HCT116 (cell line): ENCODE data around the gene STRBP. TPM values are rescaled to one million over a fixed set of nuclear protein-coding genes. Genes with fewer than 3 reads are reported as not detected.

Experiments
- ATAC-seq: fragments of 200-7000 bp; cut with Tn5 transposase; 2 replicates; pipeline ENCODE4 v1.9.1; 2020; ENCODE audit warnings: mild to moderate bottlenecking, moderate library complexity
- BruUV-seq: library from RNA; stranded (reverse); fragments of 400-500 nt; replicated peaks from 2 replicates; lab custom pipeline; 2021; lab: Mats Ljungman, UMichigan
- CTCF ChIA-PET: fragments of 300-600 bp; sonication (Branson Sonifier 250); formaldehyde crosslinking; loops from one replicate; lab custom pipeline; 2021; ENCODE audit warnings: antibody characterized with exemption; lab: Charles Lee
- POLR2A ChIA-PET: fragments of 300-600, 350-600 bp; sonication (Branson Sonifier 250); formaldehyde crosslinking; loops from one replicate; lab custom pipeline; 2021; ENCODE audit warnings: antibody characterized with exemption; lab: Charles Lee
- RAD21 ChIA-PET, 2 experiments: fragments of 300-600 bp; sonication (Branson Sonifier 250); formaldehyde crosslinking; loops; one replicate each; lab custom pipeline; 2023; ENCODE audit warnings: low total read pairs in 2 of 2; ENCODE audit not compliant: uncharacterized antibody in 2 of 2, unreplicated experiment in 2 of 2, low non-redundant PET in 1 of 2; lab: Charles Lee
- DNase-seq: peaks from one replicate; pipeline ENCODE4 v3.0.0-alpha.2; 2010; ENCODE audit warnings: low read depth, low spot score
- H2AFZ ChIP-seq: fragments of 200-600 bp; shearing (Covaris generic), sonication (generic); 2 replicates; pipeline ENCODE4 v1.6.1; 2017; ENCODE audit warnings: low read depth, mixed run types, mixed read lengths, antibody characterized with exemption, low read length; ENCODE audit not compliant: poor library complexity, severe bottlenecking
- H3K27ac ChIP-seq: 2 replicates; pipeline ENCODE4 v1.5.1; 2012; ENCODE audit warnings: low read depth, low read length
- H3K27me3 ChIP-seq: fragments of 200-600 bp; sonication (generic); 2 replicates; pipeline ENCODE4 v1.6.1; 2016; ENCODE audit warnings: mixed run types, low read length, mixed read lengths; ENCODE audit not compliant: insufficient read depth
- H3K36me3 ChIP-seq, 2 experiments: fragments of 200-500 bp in 1 of 2; fragments of 200-600 bp in 1 of 2; sonication (Bioruptor generic) in 1 of 2; sonication (generic) in 1 of 2; 2 replicates each; pipeline versions ENCODE4 v1.5.1 to v1.6.1; 2014 to 2016; ENCODE audit warnings: low read length in 2 of 2, inconsistent platforms in 1 of 2, mixed read lengths in 1 of 2, mixed run types in 1 of 2; ENCODE audit not compliant: insufficient read depth in 2 of 2, control insufficient read depth in 1 of 2
- H3K4me1 ChIP-seq, 2 experiments: fragments of 200-600 bp in 1 of 2; sonication (generic) in 1 of 2; 2 replicates each; pipeline versions ENCODE4 v1.5.1 to v1.6.1; 2012 to 2017; ENCODE audit warnings: low read length in 2 of 2, inconsistent platforms in 1 of 2, mild to moderate bottlenecking in 1 of 2, mixed read lengths in 1 of 2, mixed run types in 1 of 2, moderate library complexity in 1 of 2; ENCODE audit not compliant: insufficient read depth in 2 of 2, control insufficient read depth in 1 of 2
- H3K4me2 ChIP-seq: fragments of 200-600 bp; sonication (generic); 2 replicates; pipeline ENCODE4 v1.6.1; 2017; ENCODE audit warnings: mixed run types, low read length, mixed read lengths
- H3K4me3 ChIP-seq, 2 experiments: fragments of 200-600 bp in 1 of 2; sonication (generic) in 1 of 2; replicated peaks in 1 of 2; 2 replicates each; pipeline ENCODE4 v1.5.1; 2011 to 2016; ENCODE audit warnings: low read length in 2 of 2, control low read depth in 1 of 2, low read depth in 1 of 2, mild to moderate bottlenecking in 1 of 2, mixed read lengths in 1 of 2, mixed run types in 1 of 2
- H3K79me2 ChIP-seq: fragments of 200-600 bp; sonication (generic); 2 replicates; pipeline ENCODE4 v1.6.1; 2017; ENCODE audit warnings: mild to moderate bottlenecking, mixed run types, low read length, moderate library complexity, mixed read lengths; ENCODE audit not compliant: insufficient read depth
- H3K9ac ChIP-seq: fragments of 200-600 bp; sonication (generic); 2 replicates; pipeline ENCODE4 v1.6.1; 2016; ENCODE audit warnings: low read length, mixed read lengths
- H3K9me2 ChIP-seq: fragments of 200-600 bp; sonication (generic), shearing (Covaris generic); 2 replicates; pipeline ENCODE4 v1.6.1; 2017; ENCODE audit warnings: mixed run types, mild to moderate bottlenecking, moderate library complexity; ENCODE audit not compliant: insufficient read depth
- H3K9me3 ChIP-seq, 2 experiments: fragments of 200-500 bp in 1 of 2; fragments of 200-600 bp in 1 of 2; sonication (Bioruptor generic) in 1 of 2; sonication (generic) in 1 of 2; 2 replicates each; pipeline ENCODE4 v1.6.1; 2014 to 2017; ENCODE audit warnings: low read length in 2 of 2, mixed read lengths in 2 of 2, inconsistent platforms in 1 of 2, low read depth in 1 of 2, mild to moderate bottlenecking in 1 of 2, mixed run types in 1 of 2, moderate library complexity in 1 of 2; ENCODE audit not compliant: control insufficient read depth in 1 of 2, insufficient read depth in 1 of 2
- H4K20me1 ChIP-seq: fragments of 200-600 bp; sonication (generic), shearing (Covaris generic); 2 replicates; pipeline ENCODE4 v1.6.1; 2017; ENCODE audit warnings: mixed run types, mild to moderate bottlenecking, moderate library complexity; ENCODE audit not compliant: insufficient read depth
- CBX3 ChIP-seq: IDR thresholded peaks from 2 replicates; pipeline ENCODE4 v1.6.1; 2012; ENCODE audit warnings: low read depth
- EGR1 ChIP-seq: IDR thresholded peaks from 2 replicates; pipeline ENCODE4 v1.6.1; 2012; ENCODE audit warnings: low read depth
- EZH2 ChIP-seq: fragments of 200-600 bp; sonication (generic); IDR thresholded peaks from 2 replicates; pipeline ENCODE4 v1.6.1; 2017; ENCODE audit warnings: antibody characterized with exemption, mixed run types
- JUND ChIP-seq: IDR thresholded peaks from 2 replicates; pipeline ENCODE4 v1.6.1; 2012
- POLR2A ChIP-seq: IDR thresholded peaks from 2 replicates; pipeline ENCODE4 v1.7.0; 2011; ENCODE audit warnings: borderline replicate concordance; ENCODE audit not compliant: insufficient read depth, insufficient read length; ENCODE audit errors: extremely low read depth
- RAD21 ChIP-seq: IDR thresholded peaks from 2 replicates; pipeline ENCODE4 v1.6.1; 2012; ENCODE audit warnings: low read depth, mild to moderate bottlenecking
- SIN3A ChIP-seq: IDR thresholded peaks from 2 replicates; pipeline ENCODE4 v1.6.1; 2012; ENCODE audit warnings: low read depth
- SP1 ChIP-seq: IDR thresholded peaks from 2 replicates; pipeline ENCODE4 v1.6.1; 2012; ENCODE audit warnings: low read depth
- SRF ChIP-seq: IDR thresholded peaks from 2 replicates; pipeline ENCODE4 v1.6.1; 2012; ENCODE audit warnings: low read depth
- ZFX ChIP-seq: fragments of 450-650 bp; IDR thresholded peaks from 2 replicates; pipeline ENCODE4 v1.6.1; 2017
- ZNF274 ChIP-seq: fragments of 200-500 bp; sonication (Bioruptor generic); IDR thresholded peaks from 2 replicates; pipeline ENCODE4 v1.6.1; 2014; ENCODE audit warnings: mild to moderate bottlenecking, low read depth, low read length, inconsistent platforms
- intact Hi-C: fragments of 100-400 bp; cut with micrococcal nuclease; formaldehyde crosslinking; loops from 2 replicates; pipeline ENCODE4 v1.10.0; 2022
- total RNA-seq: library from RNA; stranded (reverse); gene quantifications from one replicate; pipeline ENCODE4 v1.2.1, GENCODE V29; 2021; ENCODE audit not compliant: unreplicated experiment
- TF ChIP-seq, protein P1 (sequence below), 3 experiments: fragments of 200-600 bp in 1 of 3; sonication (generic) in 1 of 3; IDR thresholded peaks in 2 of 3; conservative IDR thresholded peaks in 1 of 3; 2 replicates each; pipeline ENCODE4 v1.5.1; 2012 to 2017; ENCODE audit warnings: low read depth in 2 of 3, low read length in 2 of 3, antibody characterized with exemption in 1 of 3, borderline replicate concordance in 1 of 3, control low read depth in 1 of 3, mild to moderate bottlenecking in 1 of 3, mixed read lengths in 1 of 3, mixed run types in 1 of 3, moderate library complexity in 1 of 3; ENCODE audit not compliant: insufficient read depth in 1 of 3
- TF ChIP-seq, protein P2 (sequence below): IDR thresholded peaks from 2 replicates; pipeline ENCODE4 v1.6.1; 2012
- TF ChIP-seq, protein P3 (sequence below): IDR thresholded peaks from 2 replicates; pipeline ENCODE4 v1.6.1; 2012

STRBP gene
- total RNA-seq, 1 experiment from 2014 or later: 30.4 TPM

DNA sequence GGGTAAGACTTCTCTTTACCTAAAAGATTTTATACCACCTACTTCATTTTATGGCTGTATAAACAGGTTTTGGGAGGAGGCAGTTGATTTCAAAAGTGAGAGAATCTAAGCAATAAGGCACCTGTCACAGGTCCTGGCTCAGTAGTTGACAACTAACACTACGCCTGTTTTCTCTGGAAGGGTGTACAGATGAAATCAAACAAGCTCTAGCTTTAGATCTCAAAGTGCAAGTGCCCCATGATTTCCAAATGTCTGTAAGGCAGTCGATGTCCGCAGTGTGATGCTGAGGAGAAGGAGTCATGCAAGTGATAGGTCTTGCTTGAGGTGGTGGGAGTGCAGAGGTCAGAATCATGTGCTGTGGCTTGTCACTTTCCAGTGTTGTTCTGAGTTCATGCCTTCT lies 168.8 kb downstream of the STRBP start:
- no peak for TF ChIP-seq CBX3
- TF ChIP-seq, protein P1, sequence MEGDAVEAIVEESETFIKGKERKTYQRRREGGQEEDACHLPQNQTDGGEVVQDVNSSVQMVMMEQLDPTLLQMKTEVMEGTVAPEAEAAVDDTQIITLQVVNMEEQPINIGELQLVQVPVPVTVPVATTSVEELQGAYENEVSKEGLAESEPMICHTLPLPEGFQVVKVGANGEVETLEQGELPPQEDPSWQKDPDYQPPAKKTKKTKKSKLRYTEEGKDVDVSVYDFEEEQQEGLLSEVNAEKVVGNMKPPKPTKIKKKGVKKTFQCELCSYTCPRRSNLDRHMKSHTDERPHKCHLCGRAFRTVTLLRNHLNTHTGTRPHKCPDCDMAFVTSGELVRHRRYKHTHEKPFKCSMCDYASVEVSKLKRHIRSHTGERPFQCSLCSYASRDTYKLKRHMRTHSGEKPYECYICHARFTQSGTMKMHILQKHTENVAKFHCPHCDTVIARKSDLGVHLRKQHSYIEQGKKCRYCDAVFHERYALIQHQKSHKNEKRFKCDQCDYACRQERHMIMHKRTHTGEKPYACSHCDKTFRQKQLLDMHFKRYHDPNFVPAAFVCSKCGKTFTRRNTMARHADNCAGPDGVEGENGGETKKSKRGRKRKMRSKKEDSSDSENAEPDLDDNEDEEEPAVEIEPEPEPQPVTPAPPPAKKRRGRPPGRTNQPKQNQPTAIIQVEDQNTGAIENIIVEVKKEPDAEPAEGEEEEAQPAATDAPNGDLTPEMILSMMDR (IDR thresholded peaks at IDR 0.05 in 2 of 3, conservative IDR thresholded peaks at IDR 0.05 in 1 of 3; ENCODE audit: borderline replicate concordance in 1 of 3, insufficient read depth in 1 of 3, low read depth in 2 of 3, low read length in 2 of 3): no peak
- TF ChIP-seq SRF: no peak
- TF ChIP-seq, protein P2, sequence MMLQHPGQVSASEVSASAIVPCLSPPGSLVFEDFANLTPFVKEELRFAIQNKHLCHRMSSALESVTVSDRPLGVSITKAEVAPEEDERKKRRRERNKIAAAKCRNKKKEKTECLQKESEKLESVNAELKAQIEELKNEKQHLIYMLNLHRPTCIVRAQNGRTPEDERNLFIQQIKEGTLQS: no peak
- TF ChIP-seq JUND: no peak
- no peak for TF ChIP-seq SP1
- TF ChIP-seq SIN3A: no peak
- TF ChIP-seq EGR1: no peak
- no peak for TF ChIP-seq EZH2
- TF ChIP-seq, all 23 proteins: peak for 0
- Histone ChIP-seq H3K4me3 (no peak overlapping the region), H2AFZ (no peak overlapping the region), H3K27me3 (no peaks in the 10 kb centered on the region), H3K36me3 (peaks cover 17 to 23% of the 10 kb centered on the region in 2 experiments; a peak in 3 of 4 replicates), H3K4me2 (no peak overlapping the region), H3K4me1 (no peaks in the 10 kb centered on the region), H3K9me3 (no peaks in the 10 kb centered on the region), H3K9ac (no peak overlapping the region), H3K27ac (no peak overlapping the region), H3K79me2 (no peaks in the 10 kb centered on the region), H4K20me1 (no peaks in the 10 kb centered on the region), H3K9me2 (no peaks in the 10 kb centered on the region)
- no peak for ATAC-seq
- intact Hi-C loops: no loop called here
- no peak for DNase-seq
- ChIA-PET RAD21 (no interaction called here), CTCF (interaction anchor here (1.5 kb wide), 1 partner anchor 250 kb away, joined by 7 read pairs; no protein-coding TSS in a partner anchor), POLR2A (no interaction called here)
- no TSS peak for BruUV-seq

DNA sequence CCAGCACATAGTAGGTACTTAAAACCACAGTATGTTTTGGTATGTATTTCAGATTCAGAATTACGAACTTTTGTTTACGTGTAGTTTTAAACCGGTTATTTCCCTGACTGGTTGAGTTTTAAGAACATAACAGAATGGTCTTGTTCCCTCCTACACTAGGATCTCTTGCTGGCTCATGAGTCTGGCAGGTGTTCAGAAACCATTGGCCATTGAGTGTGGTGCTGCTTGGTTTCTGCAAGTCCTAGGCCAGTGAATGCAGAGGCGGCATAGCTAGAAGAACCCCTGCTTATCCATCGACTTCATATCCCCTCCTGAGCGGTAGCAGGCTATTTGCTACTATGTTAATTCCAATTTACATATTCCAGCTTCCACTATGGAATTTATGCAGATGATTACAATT lies 169.3 kb downstream of the STRBP start:
- H3K9me2 ChIP-seq: no peaks in the 10 kb centered on the region
- H3K4me2 ChIP-seq: no peak overlapping the region
- no peaks in the 10 kb centered on the region for H3K27me3 ChIP-seq
- intact Hi-C loops: no loop called here
- RAD21 ChIA-PET: no interaction called here
- H3K4me1 ChIP-seq: no peaks in the 10 kb centered on the region
- H4K20me1 ChIP-seq: no peaks in the 10 kb centered on the region
- H3K9ac ChIP-seq: no peak overlapping the region
- H3K36me3 ChIP-seq: peaks cover 17 to 22% of the 10 kb centered on the region in 2 experiments
- DNase-seq (no peak), ATAC-seq (no peak)
- no peaks in the 10 kb centered on the region for H3K79me2 ChIP-seq
- no peak overlapping the region for H3K4me3 ChIP-seq
- no TSS peak for BruUV-seq
- no peak overlapping the region for H2AFZ ChIP-seq
- H3K9me3 ChIP-seq: no peaks in the 10 kb centered on the region
- TF ChIP-seq ZNF274 (no peak), SRF (no peak), POLR2A (no peak), EZH2 (no peak), ZFX (no peak), JUND (no peak), RAD21 (no peak), SIN3A (no peak)
- TF ChIP-seq, protein P1 (IDR thresholded peaks at IDR 0.05 in 2 of 3, conservative IDR thresholded peaks at IDR 0.05 in 1 of 3; ENCODE audit: borderline replicate concordance in 1 of 3, insufficient read depth in 1 of 3, low read depth in 2 of 3, low read length in 2 of 3): no peak
- TF ChIP-seq, protein P3, sequence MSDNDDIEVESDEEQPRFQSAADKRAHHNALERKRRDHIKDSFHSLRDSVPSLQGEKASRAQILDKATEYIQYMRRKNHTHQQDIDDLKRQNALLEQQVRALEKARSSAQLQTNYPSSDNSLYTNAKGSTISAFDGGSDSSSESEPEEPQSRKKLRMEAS: no peak
- CTCF ChIA-PET: no interaction called here
- H3K27ac ChIP-seq: no peak overlapping the region
- POLR2A ChIA-PET: no interaction called here
